ENCODE measurements around the gene TIAM2.

The TIAM2 gene

GRCh38 chr6:155033021-155033791 lies 38.1 kb downstream of the TIAM2 start:
- H3K4me3 ChIP-seq (ENCODE audit: low read depth, low read length), result no peak overlapping the region
- DNase-seq (ENCODE audit: low read depth), result no peak
- no peak for TF ChIP-seq CTCF (IDR thresholded peaks at IDR 0.05; ENCODE audit: low read depth, low read length, missing control alignments)

GRCh38 chr6:155036907-155037306 lies 41.8 kb downstream of the TIAM2 start:
- no peak for DNase-seq (ENCODE audit: low read depth)
- TF ChIP-seq CTCF (IDR thresholded peaks at IDR 0.05; ENCODE audit: low read depth, low read length, missing control alignments), result no peak
- no peak overlapping the region for H3K4me3 ChIP-seq (ENCODE audit: low read depth, low read length)

- TF ChIP-seq CTCF (IDR thresholded peaks at IDR 0.05; ENCODE audit: low read depth, low read length, missing control alignments), result no peak
Observed at GRCh38 chr6:155038104-155038503, 43.0 kb downstream of the TIAM2 start.

GRCh38 chr6:155038527-155038926 lies 43.4 kb downstream of the TIAM2 start:
- TF ChIP-seq CTCF (IDR thresholded peaks at IDR 0.05; ENCODE audit: low read depth, low read length, missing control alignments), result no peak
- no peak for DNase-seq (ENCODE audit: low read depth)

More at GRCh38 chr6:155038104-155038503, 43.0 kb downstream of the TIAM2 start:
- H3K4me3 ChIP-seq (ENCODE audit: low read depth, low read length), result no peak overlapping the region
- no peak for DNase-seq (ENCODE audit: low read depth)

GRCh38 chr6:155039618-155040017 lies 44.5 kb downstream of the TIAM2 start:
- TF ChIP-seq CTCF (IDR thresholded peaks at IDR 0.05; ENCODE audit: low read depth, low read length, missing control alignments), result no peak
- no peak overlapping the region for H3K4me3 ChIP-seq (ENCODE audit: low read depth, low read length)
- no peak for DNase-seq (ENCODE audit: low read depth)

More at GRCh38 chr6:155038527-155038926, 43.4 kb downstream of the TIAM2 start:
- no peak overlapping the region for H3K4me3 ChIP-seq (ENCODE audit: low read depth, low read length)

- DNase-seq (ENCODE audit: low read depth), result no peak
- TF ChIP-seq CTCF (IDR thresholded peaks at IDR 0.05; ENCODE audit: low read depth, low read length, missing control alignments), result no peak
Observed at GRCh38 chr6:155040154-155040553, 45.0 kb downstream of the TIAM2 start.

More at GRCh38 chr6:155040154-155040553, 45.0 kb downstream of the TIAM2 start:
- H3K4me3 ChIP-seq (ENCODE audit: low read depth, low read length), result no peak overlapping the region
